HCT116 (cell line): ENCODE measurements around the gene PRR23E. TPM values are rescaled to one million over a fixed set of nuclear protein-coding genes. Genes with fewer than 3 reads are reported as not detected.

Source experiments
- ATAC-seq: fragments of 200-7000 bp; cut with Tn5 transposase; 2 replicates; pipeline ENCODE4 v1.9.1; 2020; ENCODE audit warnings: mild to moderate bottlenecking, moderate library complexity
- BruUV-seq: library from RNA; stranded (reverse); fragments of 400-500 nt; replicated peaks from 2 replicates; lab custom pipeline; 2021; lab: Mats Ljungman, UMichigan
- CTCF ChIA-PET: fragments of 300-600 bp; sonication (Branson Sonifier 250); formaldehyde crosslinking; loops from one replicate; lab custom pipeline; 2021; ENCODE audit warnings: antibody characterized with exemption; lab: Charles Lee
- POLR2A ChIA-PET: fragments of 300-600, 350-600 bp; sonication (Branson Sonifier 250); formaldehyde crosslinking; loops from one replicate; lab custom pipeline; 2021; ENCODE audit warnings: antibody characterized with exemption; lab: Charles Lee
- RAD21 ChIA-PET, 2 experiments: fragments of 300-600 bp; sonication (Branson Sonifier 250); formaldehyde crosslinking; loops; one replicate each; lab custom pipeline; 2023; ENCODE audit warnings: low total read pairs in 2 of 2; ENCODE audit not compliant: uncharacterized antibody in 2 of 2, unreplicated experiment in 2 of 2, low non-redundant PET in 1 of 2; lab: Charles Lee
- DNase-seq: peaks from one replicate; pipeline ENCODE4 v3.0.0-alpha.2; 2010; ENCODE audit warnings: low read depth, low spot score
- H2AFZ ChIP-seq: fragments of 200-600 bp; shearing (Covaris generic), sonication (generic); 2 replicates; pipeline ENCODE4 v1.6.1; 2017; ENCODE audit warnings: low read depth, mixed run types, mixed read lengths, antibody characterized with exemption, low read length; ENCODE audit not compliant: poor library complexity, severe bottlenecking
- H3K27ac ChIP-seq: 2 replicates; pipeline ENCODE4 v1.5.1; 2012; ENCODE audit warnings: low read depth, low read length
- H3K27me3 ChIP-seq: fragments of 200-600 bp; sonication (generic); 2 replicates; pipeline ENCODE4 v1.6.1; 2016; ENCODE audit warnings: mixed run types, low read length, mixed read lengths; ENCODE audit not compliant: insufficient read depth
- H3K36me3 ChIP-seq, 2 experiments: fragments of 200-500 bp in 1 of 2; fragments of 200-600 bp in 1 of 2; sonication (Bioruptor generic) in 1 of 2; sonication (generic) in 1 of 2; 2 replicates each; pipeline versions ENCODE4 v1.5.1 to v1.6.1; 2014 to 2016; ENCODE audit warnings: low read length in 2 of 2, inconsistent platforms in 1 of 2, mixed read lengths in 1 of 2, mixed run types in 1 of 2; ENCODE audit not compliant: insufficient read depth in 2 of 2, control insufficient read depth in 1 of 2
- H3K4me1 ChIP-seq, 2 experiments: fragments of 200-600 bp in 1 of 2; sonication (generic) in 1 of 2; 2 replicates each; pipeline versions ENCODE4 v1.5.1 to v1.6.1; 2012 to 2017; ENCODE audit warnings: low read length in 2 of 2, inconsistent platforms in 1 of 2, mild to moderate bottlenecking in 1 of 2, mixed read lengths in 1 of 2, mixed run types in 1 of 2, moderate library complexity in 1 of 2; ENCODE audit not compliant: insufficient read depth in 2 of 2, control insufficient read depth in 1 of 2
- H3K4me2 ChIP-seq: fragments of 200-600 bp; sonication (generic); 2 replicates; pipeline ENCODE4 v1.6.1; 2017; ENCODE audit warnings: mixed run types, low read length, mixed read lengths
- H3K4me3 ChIP-seq, 2 experiments: fragments of 200-600 bp in 1 of 2; sonication (generic) in 1 of 2; replicated peaks in 1 of 2; 2 replicates each; pipeline ENCODE4 v1.5.1; 2011 to 2016; ENCODE audit warnings: low read length in 2 of 2, control low read depth in 1 of 2, low read depth in 1 of 2, mild to moderate bottlenecking in 1 of 2, mixed read lengths in 1 of 2, mixed run types in 1 of 2
- H3K79me2 ChIP-seq: fragments of 200-600 bp; sonication (generic); 2 replicates; pipeline ENCODE4 v1.6.1; 2017; ENCODE audit warnings: mild to moderate bottlenecking, mixed run types, low read length, moderate library complexity, mixed read lengths; ENCODE audit not compliant: insufficient read depth
- H3K9ac ChIP-seq: fragments of 200-600 bp; sonication (generic); 2 replicates; pipeline ENCODE4 v1.6.1; 2016; ENCODE audit warnings: low read length, mixed read lengths
- H3K9me2 ChIP-seq: fragments of 200-600 bp; sonication (generic), shearing (Covaris generic); 2 replicates; pipeline ENCODE4 v1.6.1; 2017; ENCODE audit warnings: mixed run types, mild to moderate bottlenecking, moderate library complexity; ENCODE audit not compliant: insufficient read depth
- H3K9me3 ChIP-seq, 2 experiments: fragments of 200-500 bp in 1 of 2; fragments of 200-600 bp in 1 of 2; sonication (Bioruptor generic) in 1 of 2; sonication (generic) in 1 of 2; 2 replicates each; pipeline ENCODE4 v1.6.1; 2014 to 2017; ENCODE audit warnings: low read length in 2 of 2, mixed read lengths in 2 of 2, inconsistent platforms in 1 of 2, low read depth in 1 of 2, mild to moderate bottlenecking in 1 of 2, mixed run types in 1 of 2, moderate library complexity in 1 of 2; ENCODE audit not compliant: control insufficient read depth in 1 of 2, insufficient read depth in 1 of 2
- H4K20me1 ChIP-seq: fragments of 200-600 bp; sonication (generic), shearing (Covaris generic); 2 replicates; pipeline ENCODE4 v1.6.1; 2017; ENCODE audit warnings: mixed run types, mild to moderate bottlenecking, moderate library complexity; ENCODE audit not compliant: insufficient read depth
- SIN3A ChIP-seq: IDR thresholded peaks from 2 replicates; pipeline ENCODE4 v1.6.1; 2012; ENCODE audit warnings: low read depth
- intact Hi-C: fragments of 100-400 bp; cut with micrococcal nuclease; formaldehyde crosslinking; loops from 2 replicates; pipeline ENCODE4 v1.10.0; 2022
- total RNA-seq: library from RNA; stranded (reverse); gene quantifications from one replicate; pipeline ENCODE4 v1.2.1, GENCODE V29; 2021; ENCODE audit not compliant: unreplicated experiment
- TF ChIP-seq, protein P1 (sequence below): IDR thresholded peaks from 2 replicates; pipeline ENCODE4 v1.6.1; 2012

The PRR23E gene
- total RNA-seq, 1 experiment from 2014 or later: not detected

DNA sequence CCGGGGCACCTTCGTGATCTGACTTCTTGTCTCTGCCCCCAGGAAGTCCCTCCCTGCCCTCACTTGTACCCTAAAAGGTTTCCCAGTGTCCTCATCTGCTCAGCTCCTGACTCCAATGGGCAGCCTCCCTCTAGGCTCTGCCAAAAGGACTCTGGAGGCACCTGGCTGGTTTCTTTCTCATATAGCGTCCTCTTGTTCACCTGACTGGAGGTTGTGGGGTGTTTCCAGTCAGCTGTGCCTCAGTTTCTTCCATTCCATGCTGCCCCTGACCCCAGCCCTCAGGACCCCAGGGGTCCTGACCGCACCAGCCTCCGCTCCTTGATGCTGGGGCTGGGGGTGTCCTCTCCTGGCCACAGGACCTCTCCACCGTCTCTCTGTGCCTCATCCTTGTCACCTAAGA, 2.5 kb downstream of the PRR23E start:
- DNase-seq (no peak), ATAC-seq (no peak)
- BruUV-seq: no TSS peak
- ChIA-PET CTCF (no interaction called here), POLR2A (no interaction called here), RAD21 (no interaction called here)
- Histone ChIP-seq H4K20me1 (no peaks in the 10 kb centered on the region), H3K4me2 (no peak overlapping the region), H3K9me2 (no peaks in the 10 kb centered on the region), H3K9me3 (peaks cover 0 to 7% of the 10 kb centered on the region in 2 experiments; a peak in 1 of 4 replicates), H3K9ac (no peak overlapping the region), H3K4me1 (no peaks in the 10 kb centered on the region), H3K27ac (no peak overlapping the region), H3K79me2 (no peaks in the 10 kb centered on the region), H3K27me3 (no peaks in the 10 kb centered on the region), H3K36me3 (no peaks in the 10 kb centered on the region), H3K4me3 (no peak overlapping the region), H2AFZ (no peak overlapping the region)
- TF ChIP-seq SIN3A: no peak
- intact Hi-C loops: no loop called here

DNA sequence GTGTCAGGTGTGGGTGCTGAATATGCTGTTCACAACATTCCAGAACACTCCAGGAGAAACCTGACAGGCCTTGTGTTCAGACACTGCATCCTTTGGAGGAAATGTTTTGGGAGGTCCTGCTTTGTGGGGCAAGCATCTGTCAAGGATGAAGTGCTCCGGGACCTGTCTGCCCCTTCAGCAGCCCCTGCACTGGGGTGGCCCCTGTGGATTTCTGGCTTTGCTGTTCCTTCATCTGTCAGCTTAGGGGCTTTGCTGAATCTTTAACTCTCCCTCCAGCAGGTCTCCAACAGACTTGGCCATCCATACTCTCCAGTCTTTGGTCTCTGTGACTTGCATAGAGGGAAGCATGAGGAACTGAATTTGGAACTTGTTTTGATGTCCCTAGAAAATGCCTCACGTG, 3.1 kb downstream of the PRR23E start:
- no peak overlapping the region for H3K27ac ChIP-seq
- BruUV-seq: no TSS peak
- H3K4me2 ChIP-seq: no peak overlapping the region
- H3K9ac ChIP-seq: no peak overlapping the region
- no peaks in the 10 kb centered on the region for H3K9me2 ChIP-seq
- no peaks in the 10 kb centered on the region for H3K79me2 ChIP-seq
- intact Hi-C loops: no loop called here
- no peak for DNase-seq
- H3K9me3 ChIP-seq: peaks cover 0 to 7% of the 10 kb centered on the region in 2 experiments; a peak in 1 of 4 replicates
- no peak overlapping the region for H3K4me3 ChIP-seq
- TF ChIP-seq, protein P1, sequence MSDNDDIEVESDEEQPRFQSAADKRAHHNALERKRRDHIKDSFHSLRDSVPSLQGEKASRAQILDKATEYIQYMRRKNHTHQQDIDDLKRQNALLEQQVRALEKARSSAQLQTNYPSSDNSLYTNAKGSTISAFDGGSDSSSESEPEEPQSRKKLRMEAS: no peak
- no peak for ATAC-seq
- ChIA-PET POLR2A (no interaction called here), RAD21 (no interaction called here), CTCF (no interaction called here)
- no peak overlapping the region for H2AFZ ChIP-seq
- no peaks in the 10 kb centered on the region for H3K4me1 ChIP-seq
- H3K36me3 ChIP-seq: no peaks in the 10 kb centered on the region
- H4K20me1 ChIP-seq: no peaks in the 10 kb centered on the region
- H3K27me3 ChIP-seq: no peaks in the 10 kb centered on the region
